ENCODE measurements around the gene CLUH.

Gene CLUH

DNA sequence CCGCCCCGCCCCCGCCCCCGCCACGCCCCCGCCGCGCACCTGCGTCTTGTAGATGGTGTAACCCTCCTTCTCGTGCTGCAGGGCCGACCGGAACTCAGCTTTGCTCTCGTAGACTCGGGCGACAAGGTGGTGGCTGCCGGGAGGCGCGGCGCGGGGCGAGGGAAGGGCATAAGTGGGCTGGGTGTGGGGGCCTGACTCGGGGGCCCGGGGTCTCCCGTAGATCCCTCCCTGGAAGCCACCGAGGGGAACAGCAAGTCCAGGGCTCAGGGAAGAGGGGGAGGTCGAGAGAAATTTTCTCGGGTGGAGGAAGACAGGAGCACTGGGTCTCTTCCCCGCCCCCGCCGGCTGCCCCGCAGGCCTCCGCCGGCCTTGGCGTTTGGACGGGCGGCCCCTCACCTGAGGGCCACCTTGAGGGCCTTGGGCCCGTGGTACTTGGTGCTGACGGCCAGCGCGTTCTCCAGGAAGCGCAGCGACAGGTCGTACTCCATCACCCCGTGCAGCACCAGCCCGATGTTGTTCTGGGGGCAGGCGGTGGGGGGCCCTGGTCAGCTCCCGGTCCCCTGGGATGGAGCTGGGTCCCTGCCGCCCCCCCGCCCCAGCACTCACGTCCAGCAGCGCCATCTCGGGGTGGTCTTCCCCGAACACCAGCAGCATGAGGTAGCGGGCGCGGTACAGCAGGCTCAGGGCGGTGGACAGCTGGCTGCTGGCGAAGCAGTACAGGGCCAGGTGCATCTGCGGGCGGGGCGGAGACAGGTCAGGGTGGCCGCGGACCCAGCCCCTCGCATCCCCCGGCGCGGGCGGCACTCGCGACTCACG, 19.4 kb downstream of the CLUH start:
- H3K4me3 ChIP-seq (ENCODE audit: low read depth, low read length) = no peak overlapping the region
- H3K27ac ChIP-seq (ENCODE audit: low read depth, low read length) = no peak overlapping the region
- no peak overlapping the region for H3K9ac ChIP-seq (ENCODE audit: low read depth, low read length)
- H3K36me3 ChIP-seq (ENCODE audit: control insufficient read depth, insufficient read depth, low read length) = peaks cover 55% of the 10 kb centered on the region
- peaks cover 4% of the 10 kb centered on the region; the same call in 1 of the 2 replicates for H3K4me1 ChIP-seq (ENCODE audit: control insufficient read depth, insufficient read depth, low read length)
- H3K9me3 ChIP-seq (ENCODE audit: control insufficient read depth, insufficient read depth, low read length) = no peaks in the 10 kb centered on the region
- no peaks in the 10 kb centered on the region for H3K27me3 ChIP-seq (ENCODE audit: control insufficient read depth, insufficient read depth, low read length)

DNA sequence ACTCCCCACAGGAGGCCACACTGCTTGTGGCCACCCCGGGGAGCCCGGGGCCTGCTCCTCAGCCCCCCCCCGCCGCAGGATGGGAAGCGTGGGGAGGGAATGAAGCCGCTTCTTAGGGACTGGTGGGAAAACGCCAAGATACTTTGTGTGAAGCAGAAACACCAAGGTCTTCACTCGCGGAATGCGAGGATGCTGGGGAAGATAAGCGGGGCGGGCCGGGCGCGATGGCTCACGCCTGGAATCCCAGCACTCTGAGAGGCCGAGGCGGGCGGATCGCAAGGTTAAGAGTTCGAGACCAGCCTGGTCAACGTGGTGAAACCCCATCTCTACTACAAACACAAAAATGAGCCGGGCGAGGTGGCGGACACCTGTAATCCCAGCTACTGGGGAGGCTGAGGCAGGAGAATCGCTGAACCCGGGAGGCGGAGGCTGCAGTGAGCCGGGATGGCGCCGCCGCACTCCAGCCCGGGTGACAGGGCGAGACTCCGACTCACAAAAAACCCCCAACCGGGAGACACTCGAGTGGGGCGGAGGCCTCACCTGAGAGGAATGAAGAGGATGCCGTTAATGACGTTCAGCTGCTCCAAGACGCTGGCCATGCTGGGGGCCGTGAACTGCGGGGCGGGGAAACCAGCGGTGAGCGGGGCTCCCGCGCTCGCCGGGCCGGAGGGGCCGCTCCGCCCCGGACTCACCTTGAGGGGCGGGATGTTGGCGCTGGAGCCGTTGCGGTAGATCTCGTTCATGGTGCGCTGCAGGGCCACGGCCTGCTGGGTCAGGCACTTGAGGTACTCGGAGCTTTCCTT, 20.3 kb downstream of the CLUH start:
- Histone ChIP-seq H3K36me3 (ENCODE audit: control insufficient read depth, insufficient read depth, low read length) (peaks cover 47% of the 10 kb centered on the region), H3K4me1 (ENCODE audit: control insufficient read depth, insufficient read depth, low read length) (peaks cover 4% of the 10 kb centered on the region; the same call in 1 of the 2 replicates), H3K27me3 (ENCODE audit: control insufficient read depth, insufficient read depth, low read length) (no peaks in the 10 kb centered on the region), H3K4me3 (ENCODE audit: low read depth, low read length) (no peak overlapping the region), H3K9ac (ENCODE audit: low read depth, low read length) (no peak overlapping the region), H3K27ac (ENCODE audit: low read depth, low read length) (no peak overlapping the region), H3K9me3 (ENCODE audit: control insufficient read depth, insufficient read depth, low read length) (no peaks in the 10 kb centered on the region)

DNA sequence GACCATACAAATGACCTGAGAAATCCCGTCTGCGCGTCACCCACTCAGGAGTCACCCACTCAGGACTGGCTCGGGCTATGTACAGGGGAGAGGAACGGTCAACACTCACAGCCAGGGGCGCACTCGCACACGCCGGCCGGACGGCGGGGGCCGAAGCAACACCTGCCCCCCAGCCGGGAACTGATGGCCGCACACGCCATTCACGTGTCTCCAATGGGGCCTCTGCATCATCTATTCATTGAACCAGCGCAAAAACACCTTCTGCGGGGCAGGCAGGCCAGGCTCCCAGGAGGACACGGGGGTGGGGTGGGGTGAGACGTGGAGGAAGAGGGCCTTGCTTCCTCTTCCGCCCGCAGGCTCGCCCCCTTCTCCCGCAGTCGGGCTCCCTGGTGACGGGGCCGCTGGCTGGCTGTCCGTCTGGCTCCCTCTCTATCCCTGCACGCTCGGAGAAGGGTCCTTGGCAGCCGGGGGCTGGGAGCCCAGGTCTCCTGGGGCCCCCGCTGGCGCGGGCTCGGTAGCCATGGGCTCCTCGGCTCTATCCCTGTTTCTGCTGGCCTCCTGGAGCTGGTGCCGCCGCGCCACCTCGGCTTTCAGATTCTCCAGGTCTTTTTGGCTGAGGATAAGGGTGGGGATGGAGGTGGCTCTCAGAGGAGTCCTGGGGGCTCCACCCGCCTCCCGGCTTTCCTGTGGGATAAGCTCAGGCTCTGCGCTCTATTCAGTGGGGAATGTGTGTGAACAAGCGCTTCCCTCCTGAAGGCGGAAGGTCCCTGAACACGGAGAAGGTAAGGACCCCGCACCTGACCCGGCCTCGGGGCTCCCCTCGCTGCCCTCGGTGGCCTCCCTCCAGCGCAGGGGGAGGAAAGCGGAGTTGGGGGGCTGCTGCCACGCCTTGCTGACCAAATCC, 21.1 kb downstream of the CLUH start:
- Histone ChIP-seq H3K9me3 (ENCODE audit: control insufficient read depth, insufficient read depth, low read length) (no peaks in the 10 kb centered on the region), H3K36me3 (ENCODE audit: control insufficient read depth, insufficient read depth, low read length) (peaks cover 39% of the 10 kb centered on the region), H3K27ac (ENCODE audit: low read depth, low read length) (no peak overlapping the region), H3K27me3 (ENCODE audit: control insufficient read depth, insufficient read depth, low read length) (no peaks in the 10 kb centered on the region), H3K4me3 (ENCODE audit: low read depth, low read length) (no peak overlapping the region), H3K9ac (ENCODE audit: low read depth, low read length) (no peak overlapping the region), H3K4me1 (ENCODE audit: control insufficient read depth, insufficient read depth, low read length) (peaks cover 4% of the 10 kb centered on the region; the same call in 1 of the 2 replicates)

DNA sequence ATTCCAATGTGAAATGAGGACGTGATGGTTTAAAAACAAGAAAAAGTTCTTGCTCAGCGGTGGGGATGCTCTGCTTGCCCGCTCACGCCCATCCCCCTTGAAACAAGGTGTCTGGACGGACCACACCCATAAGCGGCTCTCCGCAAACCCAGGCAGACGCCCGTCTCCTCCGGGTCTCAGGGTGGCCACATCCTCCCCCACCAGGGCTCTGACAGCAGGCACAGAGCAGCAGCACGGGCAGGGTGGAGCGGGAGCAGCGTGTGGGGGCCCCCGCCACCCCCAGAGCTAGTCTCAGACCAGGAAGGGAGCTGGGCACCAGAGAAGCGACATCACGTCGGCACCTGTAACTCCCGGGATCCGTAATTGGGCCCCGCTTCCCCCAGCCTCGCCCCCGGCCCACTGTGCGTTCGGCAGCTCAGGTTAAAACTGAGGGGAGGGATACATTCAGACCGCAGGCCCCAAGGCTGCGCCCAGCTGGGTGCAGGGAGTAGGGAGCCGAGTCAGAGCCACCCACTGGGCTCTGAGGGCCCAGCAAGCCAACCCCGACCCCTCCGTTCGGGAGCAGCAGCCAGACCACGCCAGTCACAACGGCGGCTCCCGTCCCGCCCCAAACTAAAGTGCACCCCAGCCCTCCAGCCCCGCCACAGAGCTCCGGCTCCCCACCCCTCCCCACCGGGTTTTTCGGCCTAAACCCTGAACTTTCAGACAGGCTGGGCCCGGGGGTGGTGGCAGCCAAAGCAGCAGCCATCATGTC, 22.0 kb downstream of the CLUH start:
- Histone ChIP-seq H3K9me3 (ENCODE audit: control insufficient read depth, insufficient read depth, low read length) (no peaks in the 10 kb centered on the region), H3K4me3 (ENCODE audit: low read depth, low read length) (no peak overlapping the region), H3K4me1 (ENCODE audit: control insufficient read depth, insufficient read depth, low read length) (peaks cover 4% of the 10 kb centered on the region; the same call in 1 of the 2 replicates), H3K27ac (ENCODE audit: low read depth, low read length) (peak overlapping the region; percentile 42), H3K9ac (ENCODE audit: low read depth, low read length) (no peak overlapping the region), H3K27me3 (ENCODE audit: control insufficient read depth, insufficient read depth, low read length) (no peaks in the 10 kb centered on the region), H3K36me3 (ENCODE audit: control insufficient read depth, insufficient read depth, low read length) (peaks cover 31% of the 10 kb centered on the region)

DNA sequence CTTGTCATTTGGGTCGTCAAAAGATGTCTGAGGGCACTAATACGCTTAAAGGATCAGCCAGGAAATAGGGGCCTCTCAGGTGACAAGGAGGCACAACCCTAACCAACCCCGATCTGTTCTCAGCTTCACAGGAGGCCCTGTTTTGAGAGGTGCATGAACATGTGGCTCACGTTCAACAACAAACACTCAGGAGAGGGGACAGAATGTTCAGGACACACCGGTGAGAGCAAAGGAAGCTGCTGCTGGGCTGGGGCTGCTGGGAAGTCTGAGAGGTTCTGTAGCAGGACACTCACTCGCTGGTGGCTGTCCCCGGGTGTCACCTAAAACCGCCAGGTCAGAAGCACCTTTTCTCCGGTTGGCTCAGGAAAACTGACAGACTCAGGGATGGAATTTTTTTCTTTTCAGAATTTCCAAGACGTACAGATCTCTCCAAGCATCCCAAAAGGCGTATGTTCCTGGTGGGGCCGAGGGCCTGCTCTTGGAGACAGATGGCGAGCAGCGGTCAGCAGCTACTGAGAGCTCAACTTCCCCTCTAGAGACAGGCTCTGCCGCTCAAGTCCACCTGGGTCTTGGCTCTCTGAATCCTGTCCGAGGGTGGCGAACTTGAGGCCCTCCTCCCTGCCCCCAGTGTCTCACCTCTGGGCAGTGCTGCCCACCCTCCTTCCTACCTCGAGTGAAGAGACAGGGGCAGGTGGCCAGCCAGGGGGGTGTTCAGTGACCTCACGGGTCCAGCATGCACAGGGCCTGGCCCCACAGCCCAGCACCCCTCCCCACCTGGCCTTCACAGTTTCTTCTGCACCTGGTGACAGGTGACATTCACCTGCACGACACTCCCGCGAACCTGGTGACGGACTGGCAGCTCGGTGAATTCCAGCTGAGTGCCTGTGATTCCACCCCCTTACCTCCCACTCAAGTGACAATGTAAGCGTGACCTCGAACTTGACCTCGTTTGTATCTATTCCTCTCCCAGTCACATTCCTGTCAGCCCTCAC, 22.9 kb downstream of the CLUH start:
- peaks cover 4% of the 10 kb centered on the region; the same call in 1 of the 2 replicates for H3K4me1 ChIP-seq (ENCODE audit: control insufficient read depth, insufficient read depth, low read length)
- no peaks in the 10 kb centered on the region for H3K9me3 ChIP-seq (ENCODE audit: control insufficient read depth, insufficient read depth, low read length)
- H3K9ac ChIP-seq (ENCODE audit: low read depth, low read length) = no peak overlapping the region
- no peaks in the 10 kb centered on the region for H3K27me3 ChIP-seq (ENCODE audit: control insufficient read depth, insufficient read depth, low read length)
- no peak overlapping the region for H3K4me3 ChIP-seq (ENCODE audit: low read depth, low read length)
- peak overlapping the region; percentile 38 for H3K27ac ChIP-seq (ENCODE audit: low read depth, low read length)
- H3K36me3 ChIP-seq (ENCODE audit: control insufficient read depth, insufficient read depth, low read length) = peaks cover 32% of the 10 kb centered on the region

DNA sequence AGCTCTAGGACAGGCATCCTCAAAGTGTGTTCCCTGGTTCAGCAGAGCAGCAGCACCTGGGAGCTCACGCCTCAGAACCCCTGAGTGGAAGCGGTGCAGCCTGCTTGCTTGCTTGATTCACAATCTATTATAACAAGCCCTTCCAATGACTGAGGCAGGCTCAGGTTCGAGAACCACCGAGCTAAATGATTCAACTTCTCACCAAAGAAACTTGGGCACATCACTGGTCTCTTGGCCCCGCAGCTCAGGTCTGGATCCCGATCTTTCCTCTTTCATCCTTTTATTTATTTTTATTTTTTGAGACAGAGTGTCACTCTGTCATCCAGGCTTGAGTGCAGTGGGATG, 24.5 kb downstream of the CLUH start:
- Histone ChIP-seq H3K4me3 (ENCODE audit: low read depth, low read length) (no peak overlapping the region), H3K9me3 (ENCODE audit: control insufficient read depth, insufficient read depth, low read length) (no peaks in the 10 kb centered on the region), H3K36me3 (ENCODE audit: control insufficient read depth, insufficient read depth, low read length) (peaks cover 37% of the 10 kb centered on the region), H3K27ac (ENCODE audit: low read depth, low read length) (no peak overlapping the region), H3K9ac (ENCODE audit: low read depth, low read length) (no peak overlapping the region), H3K4me1 (ENCODE audit: control insufficient read depth, insufficient read depth, low read length) (peaks cover 4% of the 10 kb centered on the region; the same call in 1 of the 2 replicates), H3K27me3 (ENCODE audit: control insufficient read depth, insufficient read depth, low read length) (no peaks in the 10 kb centered on the region)

DNA sequence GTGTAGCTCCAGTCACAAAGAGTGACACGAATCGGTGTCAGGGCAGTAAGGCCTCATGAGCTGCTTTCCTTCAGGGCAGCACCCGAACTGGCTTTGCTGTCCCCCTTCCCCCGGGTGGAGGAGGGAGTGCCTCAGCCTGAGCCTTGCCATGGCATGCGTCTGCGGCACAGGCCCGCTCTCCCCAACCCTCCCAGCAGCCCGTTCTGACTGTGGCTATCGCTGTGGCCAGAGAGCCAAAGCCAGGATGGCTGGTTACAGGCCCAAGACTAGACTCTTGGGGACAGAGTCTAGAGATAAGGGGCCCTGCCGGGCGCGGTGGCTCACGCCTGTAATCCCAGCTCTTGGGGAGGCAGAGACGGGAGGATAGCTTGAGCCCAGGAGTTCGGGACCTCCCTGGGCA, 25.9 kb downstream of the CLUH start:
- H3K27ac ChIP-seq (ENCODE audit: low read depth, low read length) = no peak overlapping the region
- no peaks in the 10 kb centered on the region for H3K27me3 ChIP-seq (ENCODE audit: control insufficient read depth, insufficient read depth, low read length)

DNA sequence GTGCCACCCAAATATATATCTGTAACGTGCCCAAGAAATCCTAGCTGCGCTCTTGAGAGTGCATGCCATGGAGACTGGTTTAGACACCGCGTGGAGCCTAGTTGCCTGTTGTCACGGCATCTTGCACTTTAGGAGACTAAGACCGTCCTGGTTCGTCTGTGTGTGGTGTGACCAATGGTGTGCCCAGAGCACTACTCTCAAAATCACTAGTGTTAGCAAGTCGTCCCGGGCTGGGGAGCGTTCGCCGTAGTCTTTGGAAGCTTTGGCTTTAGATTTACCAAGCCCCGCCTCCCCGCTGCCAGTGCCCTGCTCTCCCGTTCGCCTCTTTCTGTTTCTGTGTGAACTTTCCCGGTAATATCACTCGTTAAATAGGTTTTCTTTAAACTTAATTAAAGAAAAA, 27.0 kb downstream of the CLUH start:
- H3K9ac ChIP-seq (ENCODE audit: low read depth, low read length) = no peak overlapping the region
- no peaks in the 10 kb centered on the region for H3K27me3 ChIP-seq (ENCODE audit: control insufficient read depth, insufficient read depth, low read length)
- H3K4me3 ChIP-seq (ENCODE audit: low read depth, low read length) = no peak overlapping the region
- peaks cover 48% of the 10 kb centered on the region for H3K36me3 ChIP-seq (ENCODE audit: control insufficient read depth, insufficient read depth, low read length)
- no peaks in the 10 kb centered on the region for H3K9me3 ChIP-seq (ENCODE audit: control insufficient read depth, insufficient read depth, low read length)
- no peak overlapping the region for H3K27ac ChIP-seq (ENCODE audit: low read depth, low read length)
- H3K4me1 ChIP-seq (ENCODE audit: control insufficient read depth, insufficient read depth, low read length) = peaks cover 3% of the 10 kb centered on the region; the same call in 1 of the 2 replicates

More for the DNA sequence above, 25.9 kb downstream of the CLUH start:
- H3K4me3 ChIP-seq (ENCODE audit: low read depth, low read length) = no peak overlapping the region
- no peak overlapping the region for H3K9ac ChIP-seq (ENCODE audit: low read depth, low read length)
- H3K4me1 ChIP-seq (ENCODE audit: control insufficient read depth, insufficient read depth, low read length) = peaks cover 4% of the 10 kb centered on the region; the same call in 1 of the 2 replicates
- H3K36me3 ChIP-seq (ENCODE audit: control insufficient read depth, insufficient read depth, low read length) = peaks cover 43% of the 10 kb centered on the region
- H3K9me3 ChIP-seq (ENCODE audit: control insufficient read depth, insufficient read depth, low read length) = no peaks in the 10 kb centered on the region

DNA sequence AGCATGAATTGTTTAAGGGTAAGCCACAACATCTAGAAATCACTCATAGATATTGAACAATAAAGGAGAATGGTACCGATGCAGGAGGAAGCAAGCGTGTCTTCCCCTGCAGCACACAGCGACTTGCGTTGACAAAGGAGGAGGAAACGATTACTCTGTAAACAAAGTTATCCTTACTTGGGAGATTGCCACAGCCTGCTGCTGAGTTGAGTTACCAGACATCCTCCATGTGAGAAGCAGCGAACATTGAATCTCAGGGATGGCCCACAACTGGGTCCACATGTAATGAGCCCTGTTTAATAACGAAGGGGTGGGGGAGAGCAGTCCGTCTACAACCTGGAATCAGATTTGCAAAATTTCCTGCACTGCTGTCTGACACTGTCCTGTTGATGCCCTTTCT, 27.7 kb downstream of the CLUH start:
- H3K4me3 ChIP-seq (ENCODE audit: low read depth, low read length) = no peak overlapping the region
- H3K9ac ChIP-seq (ENCODE audit: low read depth, low read length) = no peak overlapping the region
- H3K27ac ChIP-seq (ENCODE audit: low read depth, low read length) = no peak overlapping the region
- H3K36me3 ChIP-seq (ENCODE audit: control insufficient read depth, insufficient read depth, low read length) = peaks cover 54% of the 10 kb centered on the region
- H3K9me3 ChIP-seq (ENCODE audit: control insufficient read depth, insufficient read depth, low read length) = no peaks in the 10 kb centered on the region
- H3K4me1 ChIP-seq (ENCODE audit: control insufficient read depth, insufficient read depth, low read length) = no peaks in the 10 kb centered on the region
- no peaks in the 10 kb centered on the region for H3K27me3 ChIP-seq (ENCODE audit: control insufficient read depth, insufficient read depth, low read length)

Data from HUES48 (cell line).